HEK293T (cell line): ENCODE results near the gene NINJ2.

Experiments used
- ARNT ChIP-seq: fragments of 450-650 bp; IDR thresholded peaks from 2 replicates; pipeline ENCODE4 v1.6.1; 2017; ENCODE audit warnings: mild to moderate bottlenecking
- ELF4 ChIP-seq: fragments of 450-650 bp; IDR thresholded peaks from 2 replicates; pipeline ENCODE4 v1.6.1; 2017; ENCODE audit warnings: antibody characterized with exemption
- FOXK2 ChIP-seq: fragments of 450-650 bp; IDR thresholded peaks from 2 replicates; pipeline ENCODE4 v1.6.1; 2016; ENCODE audit warnings: mild to moderate bottlenecking
- HDGF ChIP-seq: fragments of 450-650 bp; IDR thresholded peaks from 2 replicates; pipeline ENCODE4 v1.6.1; 2017; ENCODE audit warnings: antibody characterized with exemption, borderline replicate concordance
- LEF1 ChIP-seq: fragments of 450-650 bp; IDR thresholded peaks from 2 replicates; pipeline ENCODE4 v1.6.1; 2017; ENCODE audit warnings: mild to moderate bottlenecking, borderline replicate concordance
- NFRKB ChIP-seq: fragments of 450-650 bp; IDR thresholded peaks from 2 replicates; pipeline ENCODE4 v1.6.1; 2016; ENCODE audit warnings: mild to moderate bottlenecking, moderate library complexity
- TARDBP ChIP-seq: fragments of 450-650 bp; IDR thresholded peaks from 2 replicates; pipeline ENCODE4 v1.6.1; 2016

DNA sequence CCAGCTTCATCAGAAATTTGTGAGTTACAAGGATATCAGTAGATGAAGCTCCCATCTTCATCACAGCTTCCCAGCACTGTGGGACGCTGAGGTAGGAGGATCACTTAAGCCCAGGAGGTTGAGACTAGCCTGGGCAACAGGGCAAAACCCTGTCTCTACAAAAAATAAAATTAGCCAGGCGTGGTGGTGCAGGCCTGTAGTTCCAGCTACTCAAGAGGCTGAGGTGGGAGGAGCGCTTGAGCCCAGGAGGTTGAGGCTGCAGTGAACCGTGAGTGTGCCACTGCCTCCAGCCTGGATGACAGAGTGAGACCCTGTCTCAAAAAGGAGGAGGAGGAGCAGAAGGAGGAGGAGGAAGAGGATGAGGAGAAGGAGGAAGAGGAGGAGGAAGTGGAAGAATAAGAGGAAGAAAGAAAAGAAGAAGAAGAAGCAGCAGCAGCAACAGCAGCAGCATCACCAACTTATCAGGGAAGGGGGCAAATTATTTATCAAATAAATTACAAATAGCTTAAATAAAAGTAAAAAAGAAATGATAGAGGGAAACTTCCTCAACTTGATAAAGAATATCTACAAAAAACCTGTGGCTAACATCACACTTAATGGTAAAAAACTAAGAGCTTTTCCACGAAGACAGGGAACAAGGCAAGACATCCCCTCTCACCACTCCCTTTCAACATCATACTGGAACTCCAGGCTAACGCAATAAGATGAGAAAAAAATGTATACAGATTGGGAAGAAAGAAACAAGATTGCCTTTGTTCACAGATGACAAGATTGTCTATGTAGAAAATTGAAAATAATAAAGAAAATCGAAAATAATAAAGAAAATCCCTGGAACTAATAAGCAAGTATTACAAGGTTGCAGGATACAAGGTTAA, 69.6 kb downstream of the NINJ2 start:
- no peak for TF ChIP-seq TARDBP
- TF ChIP-seq FOXK2 = no peak
- no peak for TF ChIP-seq LEF1
- TF ChIP-seq NFRKB = no peak
- TF ChIP-seq ELF4 = no peak
- TF ChIP-seq ARNT = no peak
- TF ChIP-seq HDGF = no peak
